H1 (cell line): ENCODE results near the gene DIPK1B. TPM values are rescaled to one million over a fixed set of nuclear protein-coding genes. Genes with fewer than 3 reads are reported as not detected.

ENCODE experiments used
- CBX8 ChIP-seq: fragments of 300-800, 300-1000 bp; sonication (generic); IDR thresholded peaks from 2 replicates; pipeline ENCODE4 v1.7.1; 2016; ENCODE audit warnings: low read depth, low read length, borderline replicate concordance
- GABPA ChIP-seq: IDR thresholded peaks from 2 replicates; pipeline ENCODE4 v1.6.1; 2011; ENCODE audit warnings: mild to moderate bottlenecking, low read length, moderate library complexity, borderline replicate concordance; ENCODE audit not compliant: insufficient read depth
- POLR2A ChIP-seq, 2 experiments: IDR thresholded peaks; 1 replicate in 1 of 2; 2 replicates in 1 of 2; pipeline ENCODE4 v1.6.1; 2011; ENCODE audit warnings: low read depth in 2 of 2, low read length in 2 of 2, mild to moderate bottlenecking in 2 of 2; ENCODE audit errors: control extremely low read depth in 1 of 2
- polyA plus RNA-seq, 7 experiments: library from polyadenylated mRNA; depleted of rRNA in 3 of 7; stranded (reverse) in 5 of 7; unstranded in 2 of 7; fragments of >200 nt in 5 of 7; fragments of 200-250 nt in 2 of 7; gene quantifications; 1 replicate in 5 of 7; 2 replicates in 1 of 7; 4 replicates in 1 of 7; pipeline versions ENCODE4 v1.2.1 to v1.2.3, GENCODE V29; 2011 to 2013; ENCODE audit warnings: missing spikeins in 2 of 7, mixed read lengths in 2 of 7
- total RNA-seq: library from RNA; stranded (reverse); fragmentation: NEBNext Ultra II Directional; extraction: Animal tissue kit (Norgen Biotek cat#: 25700); gene quantifications from 2 replicates; pipeline ENCODE4 v1.2.1, GENCODE V29; 2021
- TF ChIP-seq, protein P1 (sequence below): fragments of 300-600 bp; sonication (generic); IDR thresholded peaks from 2 replicates; pipeline ENCODE4 v1.7.1; 2012; ENCODE audit warnings: low read length, moderate library complexity, mild to moderate bottlenecking, inconsistent platforms; ENCODE audit not compliant: insufficient replicate concordance
- TF ChIP-seq, protein P2 (sequence below), 3 experiments: IDR thresholded peaks; 1 replicate in 2 of 3; 2 replicates in 1 of 3; pipeline versions ENCODE4 v1.5.1 to v1.6.1; 2011; ENCODE audit warnings: low read length in 3 of 3, mild to moderate bottlenecking in 3 of 3, inconsistent platforms in 2 of 3, low read depth in 1 of 3, moderate library complexity in 1 of 3; ENCODE audit not compliant: insufficient read depth in 1 of 3; ENCODE audit errors: control extremely low read depth in 1 of 3

The DIPK1B gene
- total and polyA plus RNA-seq, 2 of the 8 experiments (the other 6 are each of a cell fraction or from before 2014, with no cell fraction given) = 32.3 to 64.8 TPM

DNA sequence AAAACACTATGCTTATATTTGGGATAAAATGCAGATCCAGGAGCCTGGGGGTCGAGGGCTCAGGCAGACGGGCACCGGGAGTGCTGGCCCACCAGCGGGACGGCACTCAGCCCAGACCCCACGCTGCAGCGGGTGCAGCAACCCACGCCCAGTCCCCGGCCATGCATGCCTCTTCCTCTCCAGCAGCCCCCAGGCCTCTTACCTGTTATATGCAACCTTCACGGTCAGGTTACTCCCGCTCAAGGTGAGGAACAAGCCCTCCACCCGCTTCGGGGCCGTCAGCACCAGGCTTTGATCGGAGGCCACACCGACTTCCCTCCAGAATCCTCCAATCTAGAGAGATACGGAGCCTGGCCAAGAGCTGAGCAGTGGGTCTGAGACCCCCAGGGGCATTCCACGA lies 44.5 kb downstream of the DIPK1B start (continued):
- TF ChIP-seq, protein P1, sequence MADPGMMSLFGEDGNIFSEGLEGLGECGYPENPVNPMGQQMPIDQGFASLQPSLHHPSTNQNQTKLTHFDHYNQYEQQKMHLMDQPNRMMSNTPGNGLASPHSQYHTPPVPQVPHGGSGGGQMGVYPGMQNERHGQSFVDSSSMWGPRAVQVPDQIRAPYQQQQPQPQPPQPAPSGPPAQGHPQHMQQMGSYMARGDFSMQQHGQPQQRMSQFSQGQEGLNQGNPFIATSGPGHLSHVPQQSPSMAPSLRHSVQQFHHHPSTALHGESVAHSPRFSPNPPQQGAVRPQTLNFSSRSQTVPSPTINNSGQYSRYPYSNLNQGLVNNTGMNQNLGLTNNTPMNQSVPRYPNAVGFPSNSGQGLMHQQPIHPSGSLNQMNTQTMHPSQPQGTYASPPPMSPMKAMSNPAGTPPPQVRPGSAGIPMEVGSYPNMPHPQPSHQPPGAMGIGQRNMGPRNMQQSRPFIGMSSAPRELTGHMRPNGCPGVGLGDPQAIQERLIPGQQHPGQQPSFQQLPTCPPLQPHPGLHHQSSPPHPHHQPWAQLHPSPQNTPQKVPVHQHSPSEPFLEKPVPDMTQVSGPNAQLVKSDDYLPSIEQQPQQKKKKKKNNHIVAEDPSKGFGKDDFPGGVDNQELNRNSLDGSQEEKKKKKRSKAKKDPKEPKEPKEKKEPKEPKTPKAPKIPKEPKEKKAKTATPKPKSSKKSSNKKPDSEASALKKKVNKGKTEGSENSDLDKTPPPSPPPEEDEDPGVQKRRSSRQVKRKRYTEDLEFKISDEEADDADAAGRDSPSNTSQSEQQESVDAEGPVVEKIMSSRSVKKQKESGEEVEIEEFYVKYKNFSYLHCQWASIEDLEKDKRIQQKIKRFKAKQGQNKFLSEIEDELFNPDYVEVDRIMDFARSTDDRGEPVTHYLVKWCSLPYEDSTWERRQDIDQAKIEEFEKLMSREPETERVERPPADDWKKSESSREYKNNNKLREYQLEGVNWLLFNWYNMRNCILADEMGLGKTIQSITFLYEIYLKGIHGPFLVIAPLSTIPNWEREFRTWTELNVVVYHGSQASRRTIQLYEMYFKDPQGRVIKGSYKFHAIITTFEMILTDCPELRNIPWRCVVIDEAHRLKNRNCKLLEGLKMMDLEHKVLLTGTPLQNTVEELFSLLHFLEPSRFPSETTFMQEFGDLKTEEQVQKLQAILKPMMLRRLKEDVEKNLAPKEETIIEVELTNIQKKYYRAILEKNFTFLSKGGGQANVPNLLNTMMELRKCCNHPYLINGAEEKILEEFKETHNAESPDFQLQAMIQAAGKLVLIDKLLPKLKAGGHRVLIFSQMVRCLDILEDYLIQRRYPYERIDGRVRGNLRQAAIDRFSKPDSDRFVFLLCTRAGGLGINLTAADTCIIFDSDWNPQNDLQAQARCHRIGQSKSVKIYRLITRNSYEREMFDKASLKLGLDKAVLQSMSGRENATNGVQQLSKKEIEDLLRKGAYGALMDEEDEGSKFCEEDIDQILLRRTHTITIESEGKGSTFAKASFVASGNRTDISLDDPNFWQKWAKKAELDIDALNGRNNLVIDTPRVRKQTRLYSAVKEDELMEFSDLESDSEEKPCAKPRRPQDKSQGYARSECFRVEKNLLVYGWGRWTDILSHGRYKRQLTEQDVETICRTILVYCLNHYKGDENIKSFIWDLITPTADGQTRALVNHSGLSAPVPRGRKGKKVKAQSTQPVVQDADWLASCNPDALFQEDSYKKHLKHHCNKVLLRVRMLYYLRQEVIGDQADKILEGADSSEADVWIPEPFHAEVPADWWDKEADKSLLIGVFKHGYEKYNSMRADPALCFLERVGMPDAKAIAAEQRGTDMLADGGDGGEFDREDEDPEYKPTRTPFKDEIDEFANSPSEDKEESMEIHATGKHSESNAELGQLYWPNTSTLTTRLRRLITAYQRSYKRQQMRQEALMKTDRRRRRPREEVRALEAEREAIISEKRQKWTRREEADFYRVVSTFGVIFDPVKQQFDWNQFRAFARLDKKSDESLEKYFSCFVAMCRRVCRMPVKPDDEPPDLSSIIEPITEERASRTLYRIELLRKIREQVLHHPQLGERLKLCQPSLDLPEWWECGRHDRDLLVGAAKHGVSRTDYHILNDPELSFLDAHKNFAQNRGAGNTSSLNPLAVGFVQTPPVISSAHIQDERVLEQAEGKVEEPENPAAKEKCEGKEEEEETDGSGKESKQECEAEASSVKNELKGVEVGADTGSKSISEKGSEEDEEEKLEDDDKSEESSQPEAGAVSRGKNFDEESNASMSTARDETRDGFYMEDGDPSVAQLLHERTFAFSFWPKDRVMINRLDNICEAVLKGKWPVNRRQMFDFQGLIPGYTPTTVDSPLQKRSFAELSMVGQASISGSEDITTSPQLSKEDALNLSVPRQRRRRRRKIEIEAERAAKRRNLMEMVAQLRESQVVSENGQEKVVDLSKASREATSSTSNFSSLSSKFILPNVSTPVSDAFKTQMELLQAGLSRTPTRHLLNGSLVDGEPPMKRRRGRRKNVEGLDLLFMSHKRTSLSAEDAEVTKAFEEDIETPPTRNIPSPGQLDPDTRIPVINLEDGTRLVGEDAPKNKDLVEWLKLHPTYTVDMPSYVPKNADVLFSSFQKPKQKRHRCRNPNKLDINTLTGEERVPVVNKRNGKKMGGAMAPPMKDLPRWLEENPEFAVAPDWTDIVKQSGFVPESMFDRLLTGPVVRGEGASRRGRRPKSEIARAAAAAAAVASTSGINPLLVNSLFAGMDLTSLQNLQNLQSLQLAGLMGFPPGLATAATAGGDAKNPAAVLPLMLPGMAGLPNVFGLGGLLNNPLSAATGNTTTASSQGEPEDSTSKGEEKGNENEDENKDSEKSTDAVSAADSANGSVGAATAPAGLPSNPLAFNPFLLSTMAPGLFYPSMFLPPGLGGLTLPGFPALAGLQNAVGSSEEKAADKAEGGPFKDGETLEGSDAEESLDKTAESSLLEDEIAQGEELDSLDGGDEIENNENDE = no peak
- TF ChIP-seq POLR2A (IDR thresholded peaks at IDR 0.05; ENCODE audit: control extremely low read depth in 1 of 2, low read depth in 2 of 2, low read length in 2 of 2) = no peak
- TF ChIP-seq GABPA = no peak
- no peak for TF ChIP-seq CBX8
- TF ChIP-seq, protein P2, sequence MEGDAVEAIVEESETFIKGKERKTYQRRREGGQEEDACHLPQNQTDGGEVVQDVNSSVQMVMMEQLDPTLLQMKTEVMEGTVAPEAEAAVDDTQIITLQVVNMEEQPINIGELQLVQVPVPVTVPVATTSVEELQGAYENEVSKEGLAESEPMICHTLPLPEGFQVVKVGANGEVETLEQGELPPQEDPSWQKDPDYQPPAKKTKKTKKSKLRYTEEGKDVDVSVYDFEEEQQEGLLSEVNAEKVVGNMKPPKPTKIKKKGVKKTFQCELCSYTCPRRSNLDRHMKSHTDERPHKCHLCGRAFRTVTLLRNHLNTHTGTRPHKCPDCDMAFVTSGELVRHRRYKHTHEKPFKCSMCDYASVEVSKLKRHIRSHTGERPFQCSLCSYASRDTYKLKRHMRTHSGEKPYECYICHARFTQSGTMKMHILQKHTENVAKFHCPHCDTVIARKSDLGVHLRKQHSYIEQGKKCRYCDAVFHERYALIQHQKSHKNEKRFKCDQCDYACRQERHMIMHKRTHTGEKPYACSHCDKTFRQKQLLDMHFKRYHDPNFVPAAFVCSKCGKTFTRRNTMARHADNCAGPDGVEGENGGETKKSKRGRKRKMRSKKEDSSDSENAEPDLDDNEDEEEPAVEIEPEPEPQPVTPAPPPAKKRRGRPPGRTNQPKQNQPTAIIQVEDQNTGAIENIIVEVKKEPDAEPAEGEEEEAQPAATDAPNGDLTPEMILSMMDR (IDR thresholded peaks at IDR 0.05; ENCODE audit: control extremely low read depth in 1 of 3, insufficient read depth in 1 of 3, low read depth in 1 of 3, low read length in 3 of 3) = no peak
